HG02943 (cell line): Measurements from ENCODE around the gene LAMTOR4.

Source experiments
- ATAC-seq: cut with Tn5 transposase; IDR thresholded peaks from one replicate; pipeline ENCODE4 v1.9.1; 2021; ENCODE audit warnings: mild to moderate bottlenecking, low read depth, moderate library complexity; ENCODE audit not compliant: unreplicated experiment

LAMTOR4 gene

GRCh38 chr7:100152937-100153666, 4.4 kb downstream of the LAMTOR4 start:
- no peak for ATAC-seq

- no peak for ATAC-seq
Observed at GRCh38 chr7:100153708-100154535, 5.2 kb downstream of the LAMTOR4 start.

- ATAC-seq = no peak
Observed at GRCh38 chr7:100154651-100155491, 6.2 kb downstream of the LAMTOR4 start.

GRCh38 chr7:100155553-100156317, 7.0 kb downstream of the LAMTOR4 start:
- ATAC-seq = no peak

GRCh38 chr7:100156331-100157068, 7.8 kb downstream of the LAMTOR4 start:
- no peak for ATAC-seq

- no peak for ATAC-seq
Observed at GRCh38 chr7:100157069-100157333, 8.3 kb downstream of the LAMTOR4 start.

- ATAC-seq = no peak
Observed at GRCh38 chr7:100157334-100158228, 8.9 kb downstream of the LAMTOR4 start.

GRCh38 chr7:100158229-100159098, 9.7 kb downstream of the LAMTOR4 start, which contains the start of gene TRAPPC14:
TSS of gene TRAPPC14 (minus strand) at chr7:100158723. CDS start at chr7:100158499, 224 bp downstream.
- ATAC-seq = peak; percentile 56

GRCh38 chr7:100159099-100159623, 10.4 kb downstream of the LAMTOR4 start:
- ATAC-seq = no peak

GRCh38 chr7:100160067-100160466, 11.3 kb downstream of the LAMTOR4 start:
- ATAC-seq = no peak

GRCh38 chr7:100163006-100163531, 14.4 kb downstream of the LAMTOR4 start:
- ATAC-seq = no peak

- no peak for ATAC-seq
Observed at GRCh38 chr7:100163871-100164270, 15.2 kb downstream of the LAMTOR4 start.

GRCh38 chr7:100166317-100166940, 17.7 kb downstream of the LAMTOR4 start:
- ATAC-seq = no peak

- ATAC-seq = no peak
Observed at GRCh38 chr7:100166970-100167911, 18.5 kb downstream of the LAMTOR4 start.

- ATAC-seq = no peak
Observed at GRCh38 chr7:100167912-100168323, 19.2 kb downstream of the LAMTOR4 start.
